Uterus (tissue), 4 donors: ENCODE results near the gene PRAMEF20. TPM values are rescaled to one million over a fixed set of nuclear protein-coding genes. Genes with fewer than 3 reads are reported as not detected.

ENCODE experiments used
- DNase-seq, 2 donors: peaks; one replicate each; pipeline ENCODE4 v3.0.0-alpha.2; 2019 to 2020
- H3K27ac ChIP-seq, 2 donors: fragments of 200-600 bp; sonication (generic); 1 replicate in 1 of 2; 2 replicates in 1 of 2; pipeline ENCODE4 v1.5.1; 2016 to 2018
- H3K27me3 ChIP-seq, 2 donors: fragments of 200-600 bp; sonication (generic); one replicate each; pipeline ENCODE4 v1.5.1; 2018 to 2019; ENCODE audit warnings: control low read depth in 1 of 2
- H3K36me3 ChIP-seq, 2 donors: fragments of 200-600 bp; sonication (generic); one replicate each; pipeline ENCODE4 v1.5.1; 2019; ENCODE audit warnings: control low read depth in 1 of 2
- H3K4me1 ChIP-seq, 2 donors: fragments of 200-600 bp; sonication (generic); one replicate each; pipeline ENCODE4 v1.5.1; 2018 to 2019; ENCODE audit warnings: control low read depth in 1 of 2
- H3K4me3 ChIP-seq, 2 donors: fragments of 200-600 bp; sonication (generic); 1 replicate in 1 of 2; 2 replicates in 1 of 2; pipeline ENCODE4 v1.5.1; 2018 to 2019; ENCODE audit warnings: mild to moderate bottlenecking in 1 of 2
- H3K9me3 ChIP-seq, 2 donors: fragments of 200-600 bp; sonication (generic); one replicate each; pipeline ENCODE4 v1.5.1; 2019; ENCODE audit warnings: control low read depth in 1 of 2
- POLR2A ChIP-seq, 2 donors: fragments of 450-650 bp; IDR thresholded peaks; one replicate each; pipeline ENCODE4 v1.6.1; 2016; ENCODE audit warnings: antibody characterized with exemption in 2 of 2, mild to moderate bottlenecking in 1 of 2, moderate library complexity in 1 of 2
- intact Hi-C: fragments of 100-400 bp; cut with DNase I; formaldehyde crosslinking; loops from one replicate; pipeline ENCODE4 v1.15.1; 2023; ENCODE audit warnings: low total_unique reads
- total RNA-seq, 4 donors: library from RNA; depleted of rRNA in 3 of 4; stranded (reverse); fragments of >200 nt in 3 of 4; gene quantifications; one replicate each; pipeline versions ENCODE4 v1.1.0 to v1.2.4, GENCODE V29; 2014 to 2023
- TF ChIP-seq, protein P1 (sequence below), 4 experiments: fragments of 200-600 bp in 2 of 4; fragments of 450-650 bp in 2 of 4; sonication (generic) in 2 of 4; IDR thresholded peaks; one replicate each; pipeline ENCODE4 v1.5.1; 2016 to 2019; ENCODE audit warnings: antibody characterized with exemption in 4 of 4, mild to moderate bottlenecking in 2 of 4, moderate library complexity in 1 of 4
- donor health status: DM: yes; HTN: yes; CAD: no.

The PRAMEF20 gene
- total RNA-seq, 4 donors from 2014 or later, result not detected

- intact Hi-C loops, result no loop called here
- DNase-seq, result no peak
- Histone ChIP-seq H3K9me3 (no peaks in the 10 kb centered on the region), H3K36me3 (no peaks in the 10 kb centered on the region), H3K27ac (no peak overlapping the region), H3K27me3 (no peaks in the 10 kb centered on the region), H3K4me3 (no peak overlapping the region), H3K4me1 (no peaks in the 10 kb centered on the region)
- TF ChIP-seq POLR2A (IDR thresholded peaks at IDR 0.05), result no peak
- TF ChIP-seq, protein P1, sequence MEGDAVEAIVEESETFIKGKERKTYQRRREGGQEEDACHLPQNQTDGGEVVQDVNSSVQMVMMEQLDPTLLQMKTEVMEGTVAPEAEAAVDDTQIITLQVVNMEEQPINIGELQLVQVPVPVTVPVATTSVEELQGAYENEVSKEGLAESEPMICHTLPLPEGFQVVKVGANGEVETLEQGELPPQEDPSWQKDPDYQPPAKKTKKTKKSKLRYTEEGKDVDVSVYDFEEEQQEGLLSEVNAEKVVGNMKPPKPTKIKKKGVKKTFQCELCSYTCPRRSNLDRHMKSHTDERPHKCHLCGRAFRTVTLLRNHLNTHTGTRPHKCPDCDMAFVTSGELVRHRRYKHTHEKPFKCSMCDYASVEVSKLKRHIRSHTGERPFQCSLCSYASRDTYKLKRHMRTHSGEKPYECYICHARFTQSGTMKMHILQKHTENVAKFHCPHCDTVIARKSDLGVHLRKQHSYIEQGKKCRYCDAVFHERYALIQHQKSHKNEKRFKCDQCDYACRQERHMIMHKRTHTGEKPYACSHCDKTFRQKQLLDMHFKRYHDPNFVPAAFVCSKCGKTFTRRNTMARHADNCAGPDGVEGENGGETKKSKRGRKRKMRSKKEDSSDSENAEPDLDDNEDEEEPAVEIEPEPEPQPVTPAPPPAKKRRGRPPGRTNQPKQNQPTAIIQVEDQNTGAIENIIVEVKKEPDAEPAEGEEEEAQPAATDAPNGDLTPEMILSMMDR (IDR thresholded peaks at IDR 0.05), result no peak
Observed at GRCh38 chr1:13462682-13463081, 52.4 kb downstream of the PRAMEF20 start.

DNA sequence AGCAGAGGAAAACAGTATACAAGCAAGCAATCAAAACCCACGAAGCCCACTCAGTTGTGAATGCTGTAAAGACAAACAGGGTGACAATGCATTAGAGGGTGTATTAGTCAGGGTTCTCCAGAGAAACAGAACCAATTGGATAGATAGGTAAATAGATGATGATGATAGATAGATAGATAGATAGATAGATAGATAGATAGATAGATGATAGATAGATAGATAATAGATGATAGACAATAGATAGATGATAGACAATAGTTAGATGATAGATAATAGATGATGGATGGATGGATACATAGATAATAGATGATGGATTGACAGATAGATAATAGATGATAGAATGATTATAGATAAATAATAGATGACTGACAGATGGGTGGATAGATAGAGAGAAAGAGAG lies 55.3 kb downstream of the PRAMEF20 start:
- intact Hi-C loops, result no loop called here
- no peaks in the 10 kb centered on the region for H3K27me3 ChIP-seq
- no peaks in the 10 kb centered on the region for H3K9me3 ChIP-seq
- no peak overlapping the region for H3K4me3 ChIP-seq
- DNase-seq, result no peak
- TF ChIP-seq POLR2A (IDR thresholded peaks at IDR 0.05), result no peak
- TF ChIP-seq, protein P1 (IDR thresholded peaks at IDR 0.05), result no peak
- no peaks in the 10 kb centered on the region for H3K36me3 ChIP-seq
- H3K27ac ChIP-seq, result no peak overlapping the region
- no peaks in the 10 kb centered on the region for H3K4me1 ChIP-seq

- Histone ChIP-seq H3K4me3 (no peak overlapping the region), H3K27ac (no peak overlapping the region), H3K27me3 (no peaks in the 10 kb centered on the region), H3K9me3 (no peaks in the 10 kb centered on the region), H3K4me1 (no peaks in the 10 kb centered on the region), H3K36me3 (no peaks in the 10 kb centered on the region)
- DNase-seq, result no peak
- intact Hi-C loops, result no loop called here
- TF ChIP-seq, protein P1 (IDR thresholded peaks at IDR 0.05), result no peak
- no peak for TF ChIP-seq POLR2A (IDR thresholded peaks at IDR 0.05)
Observed at GRCh38 chr1:13469343-13469742, 59.1 kb downstream of the PRAMEF20 start.

Other genes with a start within 250 kb of the PRAMEF20 start
- gene HNRNPCL4, start 244.8 kb upstream of the PRAMEF20 start, total RNA-seq, result not detected
- not detected for gene PRAMEF9, start 238.6 kb upstream of the PRAMEF20 start, total RNA-seq
- not detected for gene PRAMEF13, start 209.0 kb upstream of the PRAMEF20 start, total RNA-seq
- not detected for gene PRAMEF18, start 184.3 kb upstream of the PRAMEF20 start, total RNA-seq
- not detected for gene PRAMEF5, start 156.3 kb upstream of the PRAMEF20 start, total RNA-seq
- gene PRAMEF8, start 125.3 kb upstream of the PRAMEF20 start, total RNA-seq, result not detected
- not detected for gene PRAMEF33, start 106.9 kb upstream of the PRAMEF20 start, total RNA-seq
- not detected for gene PRAMEF15, start 94.9 kb upstream of the PRAMEF20 start, total RNA-seq
- not detected for gene PRAMEF14, start 63.3 kb upstream of the PRAMEF20 start, total RNA-seq
- not detected for gene PRAMEF19, start 38.5 kb upstream of the PRAMEF20 start, total RNA-seq
- not detected for gene PRAMEF17, start 20.8 kb upstream of the PRAMEF20 start, total RNA-seq
- gene LRRC38, start 103.6 kb downstream of the PRAMEF20 start, total RNA-seq, result not detected
- gene PDPN, start 173.4 kb downstream of the PRAMEF20 start, total RNA-seq, result 10 to 100 TPM; 17.7 to 50.0 (median 30.7) TPM